Measurements from ENCODE around the gene USP44. TPM values are rescaled to one million over a fixed set of nuclear protein-coding genes. Genes with fewer than 3 reads are reported as not detected.

The USP44 gene
- total RNA-seq (1 to 10 TPM; 1.6 to 2.2 TPM), polyA plus RNA-seq (1 to 10 TPM; 1.7 to 4.4 TPM)
- long read RNA-seq, donor 1, partial matches to known transcripts, result 0 of 5 reads
- long read RNA-seq, donor 1, other reads (novel, unspliced or antisense), result 5 of 5 reads
- long read RNA-seq, donor 2, partial matches to known transcripts, result 0 of 3 reads
- long read RNA-seq, donor 2, other reads (novel, unspliced or antisense), result 1 of 3 reads

GRCh38 chr12:95551305-95551704 lies at the start of gene USP44:
USP44 (minus strand) TSS chr12:95551476; CDS start chr12:95534256, 17,220 bp downstream.
- WGBS, 2 donors, result 48 to 53% methylated on average over 9 of the region's 9 CpGs
- intact Hi-C loops (cut with DNase I), result no loop called here
- Histone ChIP-seq H3K4me1 (ENCODE audit: control insufficient read depth in 1 of 2, insufficient read depth in 2 of 2, low read length in 2 of 2) (no peaks in the 10 kb centered on the region), H3K4me3 (ENCODE audit: low read length in 2 of 2) (no peak within 1 kb of the TSS), H3K27ac (ENCODE audit: low read depth in 1 of 2, low read length in 2 of 2) (no peak within 1 kb of the TSS), H3K27me3 (ENCODE audit: control insufficient read depth in 1 of 2, insufficient read depth in 2 of 2, low read length in 1 of 2) (no peaks in the 10 kb centered on the region), H3K9me3 (ENCODE audit: control insufficient read depth, low read length) (no peaks in the 10 kb centered on the region), H3K36me3 (ENCODE audit: control insufficient read depth in 1 of 2, insufficient read depth in 2 of 2, low read length in 1 of 2) (no peaks in the 10 kb centered on the region)
- DNase-seq, result no peak
- no peak for ATAC-seq (ENCODE audit: low FRiP score)

- Histone ChIP-seq H3K4me1 (ENCODE audit: control insufficient read depth in 1 of 2, insufficient read depth in 2 of 2, low read length in 2 of 2) (no peaks in the 10 kb centered on the region), H3K27me3 (ENCODE audit: control insufficient read depth in 1 of 2, insufficient read depth in 2 of 2, low read length in 1 of 2) (no peaks in the 10 kb centered on the region), H3K4me3 (ENCODE audit: low read length in 2 of 2) (no peak overlapping the region), H3K36me3 (ENCODE audit: control insufficient read depth in 1 of 2, insufficient read depth in 2 of 2, low read length in 1 of 2) (no peaks in the 10 kb centered on the region), H3K27ac (ENCODE audit: low read depth in 1 of 2, low read length in 2 of 2) (no peak overlapping the region), H3K9me3 (ENCODE audit: control insufficient read depth, low read length) (no peaks in the 10 kb centered on the region)
- 96 to 97% methylated on average over 8 of the region's 8 CpGs for WGBS, 2 donors
- ATAC-seq (ENCODE audit: low FRiP score) (no peak), DNase-seq (no peak)
- intact Hi-C loops (cut with DNase I), result no loop called here
These were observed 49.3 kb upstream of the USP44 start for GRCh38 chr12:95600567-95600966.

GRCh38 chr12:95599880-95600279 lies 48.6 kb upstream of the USP44 start:
- 83% methylated on average over 5 of the region's 5 CpGs for WGBS, 2 donors
- H3K4me3 ChIP-seq (ENCODE audit: low read length in 2 of 2), result no peak overlapping the region
- H3K27ac ChIP-seq (ENCODE audit: low read depth in 1 of 2, low read length in 2 of 2), result no peak overlapping the region
- H3K4me1 ChIP-seq (ENCODE audit: control insufficient read depth in 1 of 2, insufficient read depth in 2 of 2, low read length in 2 of 2), result no peaks in the 10 kb centered on the region
- DNase-seq (no peak), ATAC-seq (ENCODE audit: low FRiP score) (no peak)
- no peaks in the 10 kb centered on the region for H3K9me3 ChIP-seq (ENCODE audit: control insufficient read depth, low read length)
- H3K36me3 ChIP-seq (ENCODE audit: control insufficient read depth in 1 of 2, insufficient read depth in 2 of 2, low read length in 1 of 2), result no peaks in the 10 kb centered on the region
- H3K27me3 ChIP-seq (ENCODE audit: control insufficient read depth in 1 of 2, insufficient read depth in 2 of 2, low read length in 1 of 2), result no peaks in the 10 kb centered on the region
- intact Hi-C loops (cut with DNase I), result no loop called here

GRCh38 chr12:95594136-95594535 lies 42.9 kb upstream of the USP44 start:
- Histone ChIP-seq H3K36me3 (ENCODE audit: control insufficient read depth in 1 of 2, insufficient read depth in 2 of 2, low read length in 1 of 2) (no peaks in the 10 kb centered on the region), H3K4me1 (ENCODE audit: control insufficient read depth in 1 of 2, insufficient read depth in 2 of 2, low read length in 2 of 2) (no peaks in the 10 kb centered on the region), H3K9me3 (ENCODE audit: control insufficient read depth, low read length) (no peaks in the 10 kb centered on the region), H3K4me3 (ENCODE audit: low read length in 2 of 2) (no peak overlapping the region), H3K27me3 (ENCODE audit: control insufficient read depth in 1 of 2, insufficient read depth in 2 of 2, low read length in 1 of 2) (no peaks in the 10 kb centered on the region), H3K27ac (ENCODE audit: low read depth in 1 of 2, low read length in 2 of 2) (no peak overlapping the region)
- 57 to 58% methylated on average over 2 of the region's 2 CpGs for WGBS, 2 donors
- DNase-seq (no peak), ATAC-seq (ENCODE audit: low FRiP score) (no peak)
- intact Hi-C loops (cut with DNase I), result no loop called here

- DNase-seq (no peak), ATAC-seq (ENCODE audit: low FRiP score) (peak; percentile 22)
- H3K27me3 ChIP-seq (ENCODE audit: control insufficient read depth in 1 of 2, insufficient read depth in 2 of 2, low read length in 1 of 2), result no peaks in the 10 kb centered on the region
- WGBS, 2 donors, result 11 to 18% methylated on average over 7 of the region's 7 CpGs
- no peaks in the 10 kb centered on the region for H3K9me3 ChIP-seq (ENCODE audit: control insufficient read depth, low read length)
- no peaks in the 10 kb centered on the region for H3K36me3 ChIP-seq (ENCODE audit: control insufficient read depth in 1 of 2, insufficient read depth in 2 of 2, low read length in 1 of 2)
- intact Hi-C loops (cut with DNase I), result no loop called here
- H3K4me1 ChIP-seq (ENCODE audit: control insufficient read depth in 1 of 2, insufficient read depth in 2 of 2, low read length in 2 of 2), result no peaks in the 10 kb centered on the region
- H3K4me3 ChIP-seq (ENCODE audit: low read length in 2 of 2), result no peak overlapping the region
- H3K27ac ChIP-seq (ENCODE audit: low read depth in 1 of 2, low read length in 2 of 2), result no peak overlapping the region
These were observed 42.1 kb upstream of the USP44 start for GRCh38 chr12:95593266-95593871.

GRCh38 chr12:95591731-95592130 lies 40.5 kb upstream of the USP44 start:
- DNase-seq, result no peak
- WGBS, 2 donors, result 46 to 53% methylated on average over 2 of the region's 2 CpGs

GRCh38 chr12:95590775-95591174 lies 39.5 kb upstream of the USP44 start:
- WGBS, 2 donors, result 93 to 94% methylated on average over 2 of the region's 2 CpGs
- H3K4me1 ChIP-seq (ENCODE audit: control insufficient read depth in 1 of 2, insufficient read depth in 2 of 2, low read length in 2 of 2), result no peaks in the 10 kb centered on the region
- H3K9me3 ChIP-seq (ENCODE audit: control insufficient read depth, low read length), result no peaks in the 10 kb centered on the region
- ATAC-seq (ENCODE audit: low FRiP score), result no peak
- no peaks in the 10 kb centered on the region for H3K27me3 ChIP-seq (ENCODE audit: control insufficient read depth in 1 of 2, insufficient read depth in 2 of 2, low read length in 1 of 2)
- intact Hi-C loops (cut with DNase I), result no loop called here
- H3K36me3 ChIP-seq (ENCODE audit: control insufficient read depth in 1 of 2, insufficient read depth in 2 of 2, low read length in 1 of 2), result no peaks in the 10 kb centered on the region
- no peak for DNase-seq
- H3K4me3 ChIP-seq (ENCODE audit: low read length in 2 of 2), result no peak overlapping the region
- no peak overlapping the region for H3K27ac ChIP-seq (ENCODE audit: low read depth in 1 of 2, low read length in 2 of 2)

More at GRCh38 chr12:95591731-95592130, 40.5 kb upstream of the USP44 start:
- no peak overlapping the region for H3K4me3 ChIP-seq (ENCODE audit: low read length in 2 of 2)
- no peaks in the 10 kb centered on the region for H3K9me3 ChIP-seq (ENCODE audit: control insufficient read depth, low read length)
- ATAC-seq (ENCODE audit: low FRiP score), result no peak
- no peaks in the 10 kb centered on the region for H3K4me1 ChIP-seq (ENCODE audit: control insufficient read depth in 1 of 2, insufficient read depth in 2 of 2, low read length in 2 of 2)
- H3K36me3 ChIP-seq (ENCODE audit: control insufficient read depth in 1 of 2, insufficient read depth in 2 of 2, low read length in 1 of 2), result no peaks in the 10 kb centered on the region
- no peaks in the 10 kb centered on the region for H3K27me3 ChIP-seq (ENCODE audit: control insufficient read depth in 1 of 2, insufficient read depth in 2 of 2, low read length in 1 of 2)
- H3K27ac ChIP-seq (ENCODE audit: low read depth in 1 of 2, low read length in 2 of 2), result no peak overlapping the region
- intact Hi-C loops (cut with DNase I), result no loop called here

- Histone ChIP-seq H3K36me3 (ENCODE audit: control insufficient read depth in 1 of 2, insufficient read depth in 2 of 2, low read length in 1 of 2) (no peaks in the 10 kb centered on the region), H3K9me3 (ENCODE audit: control insufficient read depth, low read length) (no peaks in the 10 kb centered on the region), H3K4me1 (ENCODE audit: control insufficient read depth in 1 of 2, insufficient read depth in 2 of 2, low read length in 2 of 2) (no peaks in the 10 kb centered on the region), H3K27me3 (ENCODE audit: control insufficient read depth in 1 of 2, insufficient read depth in 2 of 2, low read length in 1 of 2) (no peaks in the 10 kb centered on the region), H3K27ac (ENCODE audit: low read depth in 1 of 2, low read length in 2 of 2) (no peak overlapping the region), H3K4me3 (ENCODE audit: low read length in 2 of 2) (no peak overlapping the region)
- DNase-seq (no peak), ATAC-seq (ENCODE audit: low FRiP score) (no peak)
- intact Hi-C loops (cut with DNase I), result loop anchor here in 1 of 2 donors (2.0 kb wide), 1 partner anchor 231 kb away; no protein-coding TSS in a partner anchor
- WGBS, 2 donors, result 92 to 96% methylated on average over 2 of the region's 2 CpGs
These were observed 32.7 kb upstream of the USP44 start for GRCh38 chr12:95583933-95584332.

Data from aorta (tissue), 5 donors.